CD4-positive, CD25-positive, alpha-beta regulatory T cell (primary cell): ENCODE measurements around the gene SAMD4B. TPM values are rescaled to one million over a fixed set of nuclear protein-coding genes. Genes with fewer than 3 reads are reported as not detected.
A peak's percentile ranks its signal among the peaks of the same experiment; 100 is the strongest.

ENCODE experiments used
- ATAC-seq, 2 donors: fragments of 150-1000 bp; cut with Tn5 transposase; one replicate each; pipeline ENCODE4 v1.10.0; 2021; ENCODE audit warnings: low read depth in 2 of 2, moderate number of reproducible peaks in 2 of 2, moderate library complexity in 1 of 2
- DNase-seq, 3 donors: peaks; one replicate each; pipeline versions ENCODE4 v3.0.0 to v3.0.0-alpha.2; 2012 to 2022; ENCODE audit warnings: mixed read lengths in 1 of 3
- H3K27ac ChIP-seq: one replicate; pipeline ENCODE4 v1.7.0; 2013; ENCODE audit warnings: mild to moderate bottlenecking, low read length; ENCODE audit not compliant: insufficient read depth, poor library complexity, severe bottlenecking
- H3K27me3 ChIP-seq: one replicate; pipeline ENCODE4 v1.7.0; 2013; ENCODE audit warnings: low read length; ENCODE audit not compliant: control insufficient read depth, insufficient read depth
- H3K36me3 ChIP-seq: one replicate; pipeline ENCODE4 v1.7.0; 2013; ENCODE audit warnings: mild to moderate bottlenecking, low read length, moderate library complexity; ENCODE audit not compliant: control insufficient read depth, insufficient read depth
- H3K4me1 ChIP-seq: 2 replicates; pipeline ENCODE4 v1.7.0; 2013; ENCODE audit warnings: mild to moderate bottlenecking, low read length; ENCODE audit not compliant: insufficient read depth, control insufficient read depth, poor library complexity, severe bottlenecking
- H3K4me3 ChIP-seq: one replicate; pipeline ENCODE4 v1.7.0; 2013; ENCODE audit warnings: low read depth, mild to moderate bottlenecking, low read length, moderate library complexity
- H3K9me3 ChIP-seq, 2 experiments: 1 replicate in 1 of 2; 2 replicates in 1 of 2; pipeline ENCODE4 v1.7.0; 2013; ENCODE audit warnings: low read length in 2 of 2, mild to moderate bottlenecking in 1 of 2, moderate library complexity in 1 of 2; ENCODE audit not compliant: control insufficient read depth in 2 of 2
- H3K27ac Mint-ChIP-seq, 3 donors: one replicate each; pipeline ENCODE4 v1.8.0; 2020 to 2022; ENCODE audit warnings: mild to moderate bottlenecking in 3 of 3, mixed read lengths in 3 of 3, moderate library complexity in 2 of 3
- H3K27me3 Mint-ChIP-seq: one replicate; pipeline ENCODE4 v1.8.0; 2022; ENCODE audit warnings: mild to moderate bottlenecking, mixed read lengths
- H3K36me3 Mint-ChIP-seq: one replicate; pipeline ENCODE4 v1.8.0; 2020; ENCODE audit warnings: mixed read lengths
- H3K4me1 Mint-ChIP-seq, 4 donors: one replicate each; pipeline ENCODE4 v1.8.0; 2020 to 2022; ENCODE audit warnings: mixed read lengths in 4 of 4, mild to moderate bottlenecking in 1 of 4
- H3K4me3 Mint-ChIP-seq, 4 donors: one replicate each; pipeline ENCODE4 v1.8.0; 2020 to 2022; ENCODE audit warnings: mild to moderate bottlenecking in 4 of 4, mixed read lengths in 4 of 4, moderate library complexity in 3 of 4
- H3K9me3 Mint-ChIP-seq, 7 donors: one replicate each; pipeline ENCODE4 v1.8.0; 2020 to 2022; ENCODE audit warnings: mixed read lengths in 7 of 7, mild to moderate bottlenecking in 3 of 7, moderate library complexity in 2 of 7
- polyA plus RNA-seq, 4 donors: library from polyadenylated mRNA; unstranded; fragments of 300-500 nt; fragmentation: Illumina TruSeq; gene quantifications; one replicate each; pipeline ENCODE4 v1.2.3, GENCODE V29; 2021
- total RNA-seq: library from RNA; stranded (reverse); gene quantifications from one replicate; pipeline ENCODE4 v1.2.3, GENCODE V29; 2022

Gene SAMD4B
- total and polyA plus RNA-seq, 5 donors from 2014 or later = 5.7 to 78.9 (median 7.1) TPM

- peak within 1 kb of the TSS; percentile 89 to 98 (median 98) for H3K4me3 Mint-ChIP-seq
- no peaks in the 10 kb centered on the region for H3K27me3 ChIP-seq
- H3K9me3 Mint-ChIP-seq = no peaks in the 10 kb centered on the region
- peak within 1 kb of the TSS; percentile 91 for H3K4me3 ChIP-seq
- peak; percentile 94 to 95 for ATAC-seq
- H3K27me3 Mint-ChIP-seq = no peaks in the 10 kb centered on the region
- peaks cover 51% of the 10 kb centered on the region for H3K36me3 ChIP-seq
- peak within 1 kb of the TSS; percentile 99 for H3K27ac ChIP-seq
- DNase-seq = peak; percentile 96 to 100 (median 99)
- no peaks in the 10 kb centered on the region for H3K9me3 ChIP-seq
- H3K4me1 ChIP-seq = peaks cover 22% of the 10 kb centered on the region
- H3K36me3 Mint-ChIP-seq = peaks cover 42% of the 10 kb centered on the region
- peak within 1 kb of the TSS; percentile 98 to 100 (median 99) for H3K27ac Mint-ChIP-seq
- H3K4me1 Mint-ChIP-seq = peaks cover 0 to 39% (median 23%) of the 10 kb centered on the region in 4 donors
Measured at GRCh38 chr19:39390751-39391437, 48.7 kb downstream of the SAMD4B start, which contains the start of the genes MED29 and PAF1. Gene MED29 (plus strand): TSS chr19:39391378. CDS start chr19:39391423, 45 bp downstream. Gene PAF1 (minus strand): TSS chr19:39391106. CDS start chr19:39390864, 242 bp downstream.

- Histone ChIP-seq H3K9me3 (no peaks in the 10 kb centered on the region), H3K27me3 (no peaks in the 10 kb centered on the region), H3K36me3 (peaks cover 22% of the 10 kb centered on the region), H3K4me3 (peak overlapping the region; percentile 61), H3K27ac (peak overlapping the region; percentile 83), H3K4me1 (peaks cover 48% of the 10 kb centered on the region)
- Mint-ChIP-seq H3K4me1 (peaks cover 8 to 69% (median 40%) of the 10 kb centered on the region in 4 donors), H3K9me3 (no peaks in the 10 kb centered on the region), H3K36me3 (peaks cover 23% of the 10 kb centered on the region), H3K4me3 (peak overlapping the region; percentile 75 to 94 (median 78)), H3K27ac (peak overlapping the region; percentile 95 to 98 (median 98)), H3K27me3 (peaks cover 8% of the 10 kb centered on the region)
- peak; percentile 84 to 94 (median 92) for DNase-seq
- peak; percentile 56 to 57 for ATAC-seq
Measured at GRCh38 chr19:39397360-39398296, 55.4 kb downstream of the SAMD4B start.

GRCh38 chr19:39398297-39398864 is 56.2 kb downstream of the SAMD4B start:
- no peak for ATAC-seq

GRCh38 chr19:39399668-39400050 is 57.4 kb downstream of the SAMD4B start:
- Mint-ChIP-seq H3K36me3 (peaks cover 14% of the 10 kb centered on the region), H3K4me3 (peak overlapping the region in 2 of 4 donors; percentile 26 to 83)
- no peak for ATAC-seq

More at GRCh38 chr19:39398297-39398864, 56.2 kb downstream of the SAMD4B start:
- peaks cover 21% of the 10 kb centered on the region for H3K36me3 ChIP-seq
- Mint-ChIP-seq H3K27me3 (peaks cover 8% of the 10 kb centered on the region), H3K9me3 (no peaks in the 10 kb centered on the region), H3K4me1 (peaks cover 8 to 70% (median 39%) of the 10 kb centered on the region in 4 donors), H3K4me3 (peak overlapping the region in 3 of 4 donors; percentile 76 to 94 (median 79)), H3K36me3 (peaks cover 21% of the 10 kb centered on the region), H3K27ac (peak overlapping the region; percentile 95 to 98 (median 98))
- no peaks in the 10 kb centered on the region for H3K9me3 ChIP-seq
- DNase-seq = peak in 1 of 3 donors; percentile 75
- no peak overlapping the region for H3K4me3 ChIP-seq
- H3K27ac ChIP-seq = peak overlapping the region; percentile 83
- H3K4me1 ChIP-seq = peaks cover 56% of the 10 kb centered on the region
- no peaks in the 10 kb centered on the region for H3K27me3 ChIP-seq

GRCh38 chr19:39400061-39400460 is 57.8 kb downstream of the SAMD4B start:
- Mint-ChIP-seq H3K4me3 (peak overlapping the region in 1 of 4 donors; percentile 83), H3K9me3 (no peaks in the 10 kb centered on the region), H3K36me3 (peaks cover 12% of the 10 kb centered on the region), H3K4me1 (peaks cover 8 to 76% (median 41%) of the 10 kb centered on the region in 4 donors), H3K27me3 (peaks cover 8% of the 10 kb centered on the region), H3K27ac (peak overlapping the region; percentile 45 to 99 (median 93))
- H3K9me3 ChIP-seq = no peaks in the 10 kb centered on the region
- no peak for DNase-seq
- no peak for ATAC-seq
- H3K36me3 ChIP-seq = peaks cover 7% of the 10 kb centered on the region
- peak overlapping the region; percentile 100 for H3K27ac ChIP-seq
- H3K4me1 ChIP-seq = peaks cover 71% of the 10 kb centered on the region
- no peak overlapping the region for H3K4me3 ChIP-seq
- no peaks in the 10 kb centered on the region for H3K27me3 ChIP-seq

More at GRCh38 chr19:39399668-39400050, 57.4 kb downstream of the SAMD4B start:
- H3K9me3 ChIP-seq = no peaks in the 10 kb centered on the region
- no peak overlapping the region for H3K4me3 ChIP-seq
- DNase-seq = no peak
- H3K4me1 Mint-ChIP-seq = peaks cover 8 to 73% (median 39%) of the 10 kb centered on the region in 4 donors
- H3K9me3 Mint-ChIP-seq = no peaks in the 10 kb centered on the region
- H3K4me1 ChIP-seq = peaks cover 67% of the 10 kb centered on the region
- peak overlapping the region; percentile 18 for H3K27ac ChIP-seq
- peaks cover 11% of the 10 kb centered on the region for H3K36me3 ChIP-seq
- H3K27me3 ChIP-seq = no peaks in the 10 kb centered on the region
- peaks cover 8% of the 10 kb centered on the region for H3K27me3 Mint-ChIP-seq
- H3K27ac Mint-ChIP-seq = peak overlapping the region; percentile 45 to 99 (median 93)

- H3K36me3 ChIP-seq = peaks cover 3% of the 10 kb centered on the region
- peak; percentile 0 to 1 for ATAC-seq
- H3K27me3 Mint-ChIP-seq = peaks cover 8% of the 10 kb centered on the region
- no peaks in the 10 kb centered on the region for H3K9me3 Mint-ChIP-seq
- H3K4me3 ChIP-seq = peak overlapping the region; percentile 49
- H3K4me3 Mint-ChIP-seq = peak overlapping the region; percentile 95 to 99 (median 96)
- peaks cover 8 to 79% (median 44%) of the 10 kb centered on the region in 4 donors for H3K4me1 Mint-ChIP-seq
- peaks cover 82% of the 10 kb centered on the region for H3K4me1 ChIP-seq
- no peaks in the 10 kb centered on the region for H3K9me3 ChIP-seq
- peak overlapping the region; percentile 100 for H3K27ac ChIP-seq
- DNase-seq = no peak
- peak overlapping the region; percentile 93 to 100 (median 99) for H3K27ac Mint-ChIP-seq
- no peaks in the 10 kb centered on the region for H3K27me3 ChIP-seq
- H3K36me3 Mint-ChIP-seq = peaks cover 10% of the 10 kb centered on the region
Measured at GRCh38 chr19:39401070-39401548, 58.9 kb downstream of the SAMD4B start.
